CD14-positive monocyte (primary cell): ENCODE results near the gene SLC9A7. TPM values are rescaled to one million over a fixed set of nuclear protein-coding genes. Genes with fewer than 3 reads are reported as not detected.
A peak's percentile ranks its signal among the peaks of the same experiment; 100 is the strongest.

Experiments used
- DNase-seq, 3 donors: peaks; one replicate each; pipeline ENCODE4 v3.0.0-alpha.2; 2011 to 2022
- H2AFZ ChIP-seq: 2 replicates; pipeline ENCODE4 v1.6.0; 2012; ENCODE audit warnings: mild to moderate bottlenecking, low read depth, low read length, inconsistent platforms; ENCODE audit not compliant: insufficient read depth, poor library complexity, severe bottlenecking
- H3K27ac ChIP-seq, 2 donors: 1 replicate in 1 of 2; 2 replicates in 1 of 2; pipeline ENCODE4 v1.5.1; 2012 to 2013; ENCODE audit warnings: low read length in 2 of 2, control low read depth in 1 of 2, inconsistent platforms in 1 of 2, low read depth in 1 of 2, mild to moderate bottlenecking in 1 of 2
- H3K27me3 ChIP-seq, 2 donors: one replicate each; pipeline versions ENCODE4 v1.6.0 to v1.6.1; 2011 to 2013; ENCODE audit warnings: low read length in 2 of 2; ENCODE audit not compliant: control insufficient read depth in 2 of 2, insufficient read depth in 2 of 2
- H3K36me3 ChIP-seq, 2 donors: replicated peaks in 1 of 2; 1 replicate in 1 of 2; 2 replicates in 1 of 2; pipeline versions ENCODE4 v1.5.1 to v1.6.1; 2012 to 2013; ENCODE audit warnings: low read length in 2 of 2, control low read depth in 1 of 2, inconsistent platforms in 1 of 2, mild to moderate bottlenecking in 1 of 2; ENCODE audit not compliant: insufficient read depth in 2 of 2, control insufficient read depth in 1 of 2
- H3K4me1 ChIP-seq, 2 donors: 1 replicate in 1 of 2; 2 replicates in 1 of 2; pipeline versions ENCODE4 v1.5.1 to v1.6.1; 2012 to 2013; ENCODE audit warnings: low read length in 2 of 2, control low read depth in 1 of 2, inconsistent platforms in 1 of 2, mild to moderate bottlenecking in 1 of 2, moderate library complexity in 1 of 2; ENCODE audit not compliant: insufficient read depth in 2 of 2, control insufficient read depth in 1 of 2
- H3K4me2 ChIP-seq: replicated peaks from 2 replicates; pipeline ENCODE3; 2012; ENCODE audit warnings: low read length, moderate library complexity, mild to moderate bottlenecking; ENCODE audit not compliant: poor library complexity, severe bottlenecking; ENCODE audit errors: extremely low read depth
- H3K4me3 ChIP-seq, 3 experiments: fragments of 200-600 bp in 1 of 3; sonication (generic) in 1 of 3; replicated peaks in 1 of 3; 1 replicate in 2 of 3; 2 replicates in 1 of 3; pipeline ENCODE4 v1.5.1; 2011 to 2013; ENCODE audit warnings: low read length in 3 of 3, mild to moderate bottlenecking in 3 of 3, control low read depth in 2 of 3, low read depth in 2 of 3, inconsistent platforms in 1 of 3, moderate library complexity in 1 of 3
- H3K79me2 ChIP-seq: 2 replicates; pipeline ENCODE4 v1.6.0; 2012; ENCODE audit warnings: mild to moderate bottlenecking, control low read depth, inconsistent platforms, low read length, moderate library complexity; ENCODE audit not compliant: insufficient read depth
- H3K9ac ChIP-seq: 2 replicates; pipeline ENCODE4 v1.6.0; 2017; ENCODE audit warnings: low read length, mild to moderate bottlenecking; ENCODE audit not compliant: insufficient read depth, poor library complexity, severe bottlenecking
- H3K9me3 ChIP-seq, 2 donors: replicated peaks in 1 of 2; 1 replicate in 1 of 2; 2 replicates in 1 of 2; pipeline versions ENCODE4 v1.5.1 to v1.6.1; 2012 to 2013; ENCODE audit warnings: low read length in 2 of 2, control low read depth in 1 of 2; ENCODE audit not compliant: control insufficient read depth in 1 of 2, insufficient read depth in 1 of 2
- H4K20me1 ChIP-seq: 2 replicates; pipeline ENCODE4 v1.6.0; 2012; ENCODE audit warnings: mild to moderate bottlenecking, low read length, control low read depth, moderate library complexity; ENCODE audit not compliant: insufficient read depth
- H3K27ac Mint-ChIP-seq, 7 donors: one replicate each; pipeline ENCODE4 v1.8.0; 2020; ENCODE audit warnings: mild to moderate bottlenecking in 7 of 7, mixed read lengths in 7 of 7, moderate library complexity in 6 of 7, inconsistent platforms in 2 of 7
- H3K27me3 Mint-ChIP-seq, 3 donors: one replicate each; pipeline ENCODE4 v1.8.0; 2021 to 2022; ENCODE audit warnings: low read depth in 3 of 3, mild to moderate bottlenecking in 3 of 3, mixed read lengths in 3 of 3, moderate library complexity in 3 of 3, inconsistent platforms in 1 of 3
- H3K36me3 Mint-ChIP-seq, 2 donors: one replicate each; pipeline ENCODE4 v1.8.0; 2020; ENCODE audit warnings: mixed read lengths in 2 of 2, inconsistent platforms in 1 of 2, mild to moderate bottlenecking in 1 of 2
- H3K4me1 Mint-ChIP-seq: one replicate; pipeline ENCODE4 v1.8.0; 2020; ENCODE audit warnings: mild to moderate bottlenecking, mixed read lengths
- H3K4me3 Mint-ChIP-seq, 2 donors: one replicate each; pipeline ENCODE4 v1.8.0; 2020; ENCODE audit warnings: mild to moderate bottlenecking in 2 of 2, mixed read lengths in 2 of 2, moderate library complexity in 1 of 2
- H3K9me3 Mint-ChIP-seq, 7 donors: one replicate each; pipeline ENCODE4 v1.8.0; 2020 to 2022; ENCODE audit warnings: mixed read lengths in 7 of 7, mild to moderate bottlenecking in 6 of 7, moderate library complexity in 6 of 7, inconsistent platforms in 2 of 7
- CTCF ChIP-seq: fragments of 200-600 bp; IDR thresholded peaks from one replicate; pipeline ENCODE4 v1.8.0; 2022; ENCODE audit warnings: antibody characterized with exemption, mild to moderate bottlenecking
- WGBS: methylation state at CpG from one replicate; pipeline ENCODE4 v1.1.5; 2013; ENCODE audit warnings: missing lambda C conversion rate; ENCODE audit not compliant: insufficient coverage; 5-methylcytosine and 5-hydroxymethylcytosine counted together
- intact Hi-C, 2 donors: fragments of 100-400 bp; cut with micrococcal nuclease; formaldehyde crosslinking; loops; one replicate each; pipeline versions ENCODE4 v1.15.0 to v1.15.1; 2023
- polyA plus RNA-seq, 3 donors: library from polyadenylated mRNA; depleted of rRNA in 1 of 3; unstranded in 2 of 3; stranded (reverse) in 1 of 3; fragments of 300-500 nt in 2 of 3; fragments of >200 nt in 1 of 3; fragmentation: Illumina TruSeq in 2 of 3; gene quantifications; 1 replicate in 2 of 3; 2 replicates in 1 of 3; pipeline ENCODE4 v1.2.3, GENCODE V29; 2012 to 2021

Gene SLC9A7
- polyA plus RNA-seq, 3 donors: 0.73 to 2.0 (median 1.0) TPM

- Mint-ChIP-seq H3K36me3 (peaks cover 0 to 7% of the 10 kb centered on the region in 2 donors), H3K27me3 (peaks cover 0 to 8% (median 0%) of the 10 kb centered on the region in 3 donors), H3K9me3 (peaks cover 0 to 14% (median 0%) of the 10 kb centered on the region in 7 donors), H3K4me1 (peaks cover 51% of the 10 kb centered on the region), H3K27ac (peak overlapping the region in 6 of 7 donors; percentile 95 to 99 (median 98)), H3K4me3 (no peak overlapping the region)
- TF ChIP-seq CTCF: no peak
- WGBS: no CpG with 5 or more reads among the region's 1 CpG
- Histone ChIP-seq H3K9ac (no peak overlapping the region), H3K79me2 (no peaks in the 10 kb centered on the region), H2AFZ (no peak overlapping the region), H3K36me3 (no peaks in the 10 kb centered on the region), H3K4me1 (peaks cover 46 to 51% of the 10 kb centered on the region in 2 donors), H3K27ac (peak overlapping the region in 1 of 2 donors; percentile 94), H3K4me2 (no peak overlapping the region), H3K9me3 (no peaks in the 10 kb centered on the region), H4K20me1 (no peaks in the 10 kb centered on the region), H3K27me3 (no peaks in the 10 kb centered on the region), H3K4me3 (no peak overlapping the region)
- DNase-seq: no peak
- intact Hi-C loops: no loop called here
Measured at GRCh38 chrX:46630141-46630540, 128.8 kb downstream of the SLC9A7 start.

GRCh38 chrX:46628460-46629371, 130.2 kb downstream of the SLC9A7 start:
- TF ChIP-seq CTCF: no peak
- H3K4me3 Mint-ChIP-seq: peak overlapping the region in 1 of 2 donors; percentile 51

More at GRCh38 chrX:46628460-46629371, 130.2 kb downstream of the SLC9A7 start:
- H3K27ac Mint-ChIP-seq: peak overlapping the region; percentile 95 to 99 (median 98)
- peaks cover 0 to 8% (median 0%) of the 10 kb centered on the region in 3 donors for H3K27me3 Mint-ChIP-seq
- Histone ChIP-seq H3K9me3 (no peaks in the 10 kb centered on the region), H3K9ac (peak overlapping the region; percentile 66), H3K36me3 (no peaks in the 10 kb centered on the region), H4K20me1 (no peaks in the 10 kb centered on the region), H3K27me3 (no peaks in the 10 kb centered on the region), H3K79me2 (no peaks in the 10 kb centered on the region), H3K4me2 (peak overlapping the region; percentile 27), H3K4me3 (peak overlapping the region in 1 of 3 experiments; percentile 22), H3K27ac (peak overlapping the region; percentile 94 to 97), H2AFZ (peak overlapping the region; percentile 8), H3K4me1 (peaks cover 46 to 51% of the 10 kb centered on the region in 2 donors)
- peaks cover 54% of the 10 kb centered on the region for H3K4me1 Mint-ChIP-seq
- H3K36me3 Mint-ChIP-seq: peaks cover 0 to 7% of the 10 kb centered on the region in 2 donors
- intact Hi-C loops: loop anchor here (5.0 to 10.0 kb wide), 3 partner anchors 41 to 166 kb away; partner anchors contain the start of gene CHST7 (in 1 of the 2)
- peak; percentile 90 to 96 (median 90) for DNase-seq
- no CpG with 5 or more reads among the region's 6 CpGs for WGBS
- H3K9me3 Mint-ChIP-seq: peaks cover 0 to 14% (median 0%) of the 10 kb centered on the region in 7 donors
